AG09309 (cell line): Measurements from ENCODE around the gene TFF3.

ENCODE experiments used
- DNase-seq: peaks from one replicate; pipeline ENCODE4 v3.0.0-alpha.2; 2010; ENCODE audit warnings: low read depth
- H3K4me3 ChIP-seq: 2 replicates; pipeline ENCODE4 v1.5.1; 2011; ENCODE audit warnings: mild to moderate bottlenecking, low read depth, low read length, moderate library complexity; ENCODE audit not compliant: control insufficient read depth
- CTCF ChIP-seq: IDR thresholded peaks from 2 replicates; pipeline ENCODE4 v1.5.1; 2011; ENCODE audit warnings: mild to moderate bottlenecking, low read depth, low read length, inconsistent platforms; ENCODE audit not compliant: insufficient read depth, control insufficient read depth; ENCODE audit errors: missing control alignments

TFF3 gene

DNA sequence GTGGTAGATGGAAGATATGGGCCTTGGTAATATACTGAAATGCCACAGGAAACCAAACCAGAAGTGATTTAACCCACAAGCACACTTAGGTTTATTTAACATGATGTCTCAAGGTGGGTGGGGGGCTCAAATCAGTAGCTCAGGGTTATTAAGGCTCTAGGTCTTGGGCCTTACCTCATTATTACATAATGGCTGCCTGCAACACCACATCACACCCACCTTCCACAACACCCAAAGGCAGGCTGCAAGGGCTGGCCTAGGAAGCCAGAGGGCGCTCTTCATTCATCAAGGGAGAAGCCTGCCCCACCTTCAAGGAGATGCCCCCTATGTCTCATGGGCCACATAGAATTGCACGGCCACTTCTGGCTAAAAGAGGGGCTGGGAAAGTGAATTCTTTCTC, 45.1 kb upstream of the TFF3 start:
- no peak for DNase-seq
- no peak overlapping the region for H3K4me3 ChIP-seq
- no peak for TF ChIP-seq CTCF

DNA sequence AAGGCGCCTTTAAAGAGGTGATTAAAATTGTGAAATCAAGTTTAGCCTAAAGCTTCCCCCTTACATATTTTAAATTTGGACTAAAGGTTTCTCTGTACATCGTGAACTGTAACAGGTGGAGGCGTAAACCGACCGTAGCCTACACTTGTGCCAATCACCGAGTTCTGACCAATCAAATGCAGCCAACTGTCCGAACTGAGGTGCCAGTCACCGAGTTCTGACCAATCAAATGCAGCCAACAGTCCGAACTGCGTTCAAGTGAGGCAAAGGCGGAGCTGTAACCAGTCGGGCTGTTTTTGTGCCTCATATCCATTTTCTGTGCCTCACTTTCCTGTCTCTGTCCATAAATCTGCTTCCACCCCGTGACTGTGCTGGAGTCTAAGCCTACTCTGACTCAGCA, 43.7 kb upstream of the TFF3 start:
- no peak for DNase-seq
- TF ChIP-seq CTCF = no peak
- no peak overlapping the region for H3K4me3 ChIP-seq

DNA sequence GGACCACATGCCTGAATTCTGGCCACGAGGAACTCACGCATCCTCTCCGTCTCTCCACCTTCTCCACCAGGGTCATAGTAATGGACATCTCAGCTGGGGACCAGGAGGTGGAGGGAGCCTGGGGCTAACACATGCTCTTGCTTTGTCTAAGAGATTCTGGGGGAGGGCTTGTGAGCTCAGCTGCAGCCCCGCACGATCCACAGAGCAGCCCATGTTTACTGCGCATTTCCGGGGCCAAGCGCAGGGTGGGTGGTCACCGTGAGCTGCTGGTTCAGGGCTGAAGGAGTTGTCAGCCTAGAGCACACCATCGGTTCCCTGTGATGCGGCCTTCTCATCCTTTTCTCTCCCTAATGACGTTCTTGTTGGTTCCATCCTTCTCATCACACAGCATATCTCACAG, 43.1 kb upstream of the TFF3 start:
- DNase-seq = no peak
- H3K4me3 ChIP-seq = no peak overlapping the region
- TF ChIP-seq CTCF = no peak

DNA sequence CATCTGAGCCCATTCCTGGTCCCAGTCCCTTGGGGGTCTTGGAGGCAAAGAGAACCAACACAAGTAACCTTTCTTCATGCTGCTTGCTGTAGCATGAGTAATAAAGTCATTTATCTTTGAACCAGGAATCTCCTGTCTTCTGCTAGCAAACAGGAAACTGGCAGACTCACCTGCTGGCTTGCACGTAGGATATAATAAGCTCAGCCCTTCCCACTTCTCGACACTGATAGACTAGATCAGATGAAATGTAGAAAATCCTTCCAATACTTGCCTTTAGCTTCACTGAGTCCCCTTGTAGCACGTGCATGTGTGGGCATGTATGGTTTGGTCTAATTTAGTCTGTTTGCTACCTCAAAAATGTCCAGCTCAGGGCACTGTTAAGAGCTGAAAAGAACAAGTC, 42.1 kb upstream of the TFF3 start:
- H3K4me3 ChIP-seq = no peak overlapping the region
- no peak for TF ChIP-seq CTCF
- DNase-seq = no peak

GRCh38 chr21:42356650-42357049, 41.4 kb upstream of the TFF3 start:
- no peak for TF ChIP-seq CTCF
- DNase-seq = no peak
- no peak overlapping the region for H3K4me3 ChIP-seq

DNA sequence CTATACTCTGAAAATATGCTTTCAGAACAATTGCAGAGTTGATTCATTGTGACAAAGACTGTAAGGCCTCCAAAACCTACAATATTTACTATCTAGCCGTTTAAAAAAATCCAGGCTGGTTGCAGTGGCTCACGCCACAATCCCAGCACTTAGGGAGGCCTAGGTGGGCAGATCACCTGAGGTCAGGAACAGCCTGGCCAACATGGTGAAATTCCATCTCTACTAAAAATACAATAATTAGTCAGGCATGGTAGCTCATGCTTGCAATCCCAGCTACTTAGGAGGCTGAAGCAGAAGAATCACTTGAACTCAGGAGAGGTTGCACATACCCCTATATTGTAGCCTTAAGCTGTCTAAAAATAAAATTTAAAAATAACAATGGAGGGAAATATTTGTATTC, 40.8 kb upstream of the TFF3 start:
- DNase-seq = no peak
- TF ChIP-seq CTCF = no peak
- H3K4me3 ChIP-seq = no peak overlapping the region

GRCh38 chr21:42353623-42354022, 38.4 kb upstream of the TFF3 start:
- no peak for DNase-seq
- no peak overlapping the region for H3K4me3 ChIP-seq
- TF ChIP-seq CTCF = no peak
